Measurements from ENCODE around the gene TAS2R5. TPM values are rescaled to one million over a fixed set of nuclear protein-coding genes. Genes with fewer than 3 reads are reported as not detected.

TAS2R5 gene, protein sequence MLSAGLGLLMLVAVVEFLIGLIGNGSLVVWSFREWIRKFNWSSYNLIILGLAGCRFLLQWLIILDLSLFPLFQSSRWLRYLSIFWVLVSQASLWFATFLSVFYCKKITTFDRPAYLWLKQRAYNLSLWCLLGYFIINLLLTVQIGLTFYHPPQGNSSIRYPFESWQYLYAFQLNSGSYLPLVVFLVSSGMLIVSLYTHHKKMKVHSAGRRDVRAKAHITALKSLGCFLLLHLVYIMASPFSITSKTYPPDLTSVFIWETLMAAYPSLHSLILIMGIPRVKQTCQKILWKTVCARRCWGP
- 0.31 to 0.45 TPM (median 0.36 TPM) in 5 replicates for total RNA-seq (2022; extraction: Qiagen RNA extraction)

DNA sequence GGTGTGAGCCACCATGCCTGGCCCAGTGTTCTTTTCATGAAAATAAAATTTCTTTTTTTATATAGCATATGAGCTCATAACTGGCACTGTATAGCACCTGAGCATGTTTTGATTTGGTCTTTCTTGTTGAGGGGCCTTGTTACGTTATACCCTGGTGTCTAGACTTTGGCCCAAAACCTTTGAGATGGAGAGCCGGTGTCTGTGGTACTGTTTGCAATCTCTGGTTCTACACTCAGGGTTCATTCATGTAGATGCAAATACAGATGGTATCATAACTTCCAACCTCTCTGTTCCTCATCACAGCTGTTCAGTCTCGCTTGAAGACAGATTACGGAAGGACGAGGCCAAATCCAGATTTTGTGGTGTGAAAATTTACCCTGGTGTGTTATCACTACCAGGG is at the start of gene TAS2R5:
Gene TAS2R5, plus strand, starts transcription at position 301 of the 400 bp plus-strand sequence. CDS start 145 bp downstream, outside the sequence.

DNA sequence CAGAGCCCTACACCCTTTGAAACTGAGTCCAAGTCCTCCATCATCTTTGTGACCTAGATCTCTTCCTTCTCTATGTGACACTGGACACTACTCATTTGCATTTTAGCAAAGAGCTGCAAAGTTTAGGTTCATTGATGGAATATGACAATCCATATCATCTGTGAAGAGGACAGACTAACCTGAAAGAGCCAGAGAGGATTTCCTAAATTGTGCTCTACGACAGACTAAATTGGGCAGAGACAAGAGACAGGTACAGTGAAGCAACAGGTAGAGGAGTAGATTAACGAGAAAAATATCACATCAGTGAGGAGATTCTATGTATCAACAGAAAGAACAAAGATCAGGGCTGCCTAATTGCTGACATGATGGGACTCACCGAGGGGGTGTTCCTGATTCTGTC is 26.2 kb upstream of the TAS2R5 start, which contains the start of gene TAS2R3:
Gene TAS2R3, plus strand, starts transcription at position 301 of the 400 bp plus-strand sequence. Its CDS starts 62 bp downstream, at position 363.

DNA sequence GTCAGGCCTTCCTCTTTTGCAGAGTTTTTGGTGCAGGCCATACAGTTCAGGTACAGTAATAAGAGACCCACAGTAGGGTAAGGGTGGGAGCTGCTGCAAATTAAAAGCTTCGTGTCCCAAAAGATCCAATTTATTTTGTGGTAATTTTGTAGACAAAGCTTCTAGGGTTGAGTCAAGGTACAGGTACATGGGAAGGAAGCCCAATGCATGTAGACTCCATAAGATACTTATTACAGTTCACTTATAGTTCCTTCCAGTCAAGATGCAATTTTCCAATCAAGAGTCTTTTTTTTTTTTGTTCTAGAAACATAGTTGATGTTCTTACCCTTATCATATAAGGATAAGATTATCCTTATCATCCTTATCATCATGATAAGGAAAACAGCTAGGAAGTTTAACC is 13.6 kb upstream of the TAS2R5 start, which contains the start of gene TAS2R4:
Gene TAS2R4, plus strand, starts transcription at position 301 of the 400 bp plus-strand sequence. CDS start 1,815 bp downstream, outside the sequence.

Other genes starting within 250 kb of the TAS2R5 start
- gene AGK, start 238.8 kb upstream of the TAS2R5 start, total RNA-seq (2022; extraction: Qiagen RNA extraction) = 25.9 to 36.7 TPM (median 28.4 TPM) in 5 replicates
- gene DENND11, start 88.1 kb upstream of the TAS2R5 start, total RNA-seq (2022; extraction: Qiagen RNA extraction) = 4.7 to 6.2 TPM (median 5.9 TPM) in 5 replicates
- not detected in 5 replicates for gene WEE2, start 81.9 kb upstream of the TAS2R5 start, total RNA-seq (2022; extraction: Qiagen RNA extraction)
- 270 to 355 TPM (median 288 TPM) in 5 replicates for gene SSBP1, start 51.9 kb upstream of the TAS2R5 start, total RNA-seq (2022; extraction: Qiagen RNA extraction)
- not detected in 5 replicates for gene TAS2R3, start 26.1 kb upstream of the TAS2R5 start, total RNA-seq (2022; extraction: Qiagen RNA extraction)
- gene TAS2R4, start 13.5 kb upstream of the TAS2R5 start, total RNA-seq (2022; extraction: Qiagen RNA extraction) = 0.07 to 0.16 TPM (median 0.14 TPM) in 5 replicates
- gene PRSS37, start 51.3 kb downstream of the TAS2R5 start, total RNA-seq (2022; extraction: Qiagen RNA extraction) = not detected in 5 replicates
- gene OR9A4, start 126.2 kb downstream of the TAS2R5 start, total RNA-seq (2022; extraction: Qiagen RNA extraction) = not detected in 5 replicates
- gene CLEC5A, start 156.8 kb downstream of the TAS2R5 start, total RNA-seq (2022; extraction: Qiagen RNA extraction) = not detected in 5 replicates
- not detected in 5 replicates for gene TAS2R38, start 183.6 kb downstream of the TAS2R5 start, total RNA-seq (2022; extraction: Qiagen RNA extraction)
- 0.48 to 0.74 TPM (median 0.56 TPM) in 5 replicates for gene MGAM, start 205.7 kb downstream of the TAS2R5 start, total RNA-seq (2022; extraction: Qiagen RNA extraction)